Gastroesophageal sphincter (tissue), 3 donors: ENCODE data around the gene KRTAP3-2.

Experiments used
- POLR2A ChIP-seq, 2 donors: fragments of 450-650 bp; IDR thresholded peaks; one replicate each; pipeline ENCODE4 v1.6.1; 2017; ENCODE audit warnings: antibody characterized with exemption in 2 of 2, mild to moderate bottlenecking in 2 of 2, moderate library complexity in 1 of 2
- TF ChIP-seq, protein P1 (sequence below), 4 experiments: fragments of 200-600 bp in 2 of 4; fragments of 450-650 bp in 2 of 4; sonication (generic) in 1 of 4; IDR thresholded peaks; one replicate each; pipeline ENCODE4 v1.5.1; 2017 to 2019; ENCODE audit warnings: antibody characterized with exemption in 4 of 4, mild to moderate bottlenecking in 2 of 4, moderate library complexity in 2 of 4

GRCh38 chr17:40993839-40994238, 5.9 kb downstream of the KRTAP3-2 start, which contains the start of gene KRTAP3-3:
- TF ChIP-seq POLR2A (IDR thresholded peaks at IDR 0.05), result no peak
- TF ChIP-seq, protein P1, sequence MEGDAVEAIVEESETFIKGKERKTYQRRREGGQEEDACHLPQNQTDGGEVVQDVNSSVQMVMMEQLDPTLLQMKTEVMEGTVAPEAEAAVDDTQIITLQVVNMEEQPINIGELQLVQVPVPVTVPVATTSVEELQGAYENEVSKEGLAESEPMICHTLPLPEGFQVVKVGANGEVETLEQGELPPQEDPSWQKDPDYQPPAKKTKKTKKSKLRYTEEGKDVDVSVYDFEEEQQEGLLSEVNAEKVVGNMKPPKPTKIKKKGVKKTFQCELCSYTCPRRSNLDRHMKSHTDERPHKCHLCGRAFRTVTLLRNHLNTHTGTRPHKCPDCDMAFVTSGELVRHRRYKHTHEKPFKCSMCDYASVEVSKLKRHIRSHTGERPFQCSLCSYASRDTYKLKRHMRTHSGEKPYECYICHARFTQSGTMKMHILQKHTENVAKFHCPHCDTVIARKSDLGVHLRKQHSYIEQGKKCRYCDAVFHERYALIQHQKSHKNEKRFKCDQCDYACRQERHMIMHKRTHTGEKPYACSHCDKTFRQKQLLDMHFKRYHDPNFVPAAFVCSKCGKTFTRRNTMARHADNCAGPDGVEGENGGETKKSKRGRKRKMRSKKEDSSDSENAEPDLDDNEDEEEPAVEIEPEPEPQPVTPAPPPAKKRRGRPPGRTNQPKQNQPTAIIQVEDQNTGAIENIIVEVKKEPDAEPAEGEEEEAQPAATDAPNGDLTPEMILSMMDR (IDR thresholded peaks at IDR 0.05), result no peak
